ENCODE measurements around the gene IFNAR2. TPM values are rescaled to one million over a fixed set of nuclear protein-coding genes. Genes with fewer than 3 reads are reported as not detected.
"Not testable (repeated sequence)": the region's sequence is repeated elsewhere in the genome, so short reads cannot be mapped to it uniquely, and the experiment has no call there.

IFNAR2 gene
- total RNA-seq, 1 donor from 2014 or later, result 23.3 TPM

DNA sequence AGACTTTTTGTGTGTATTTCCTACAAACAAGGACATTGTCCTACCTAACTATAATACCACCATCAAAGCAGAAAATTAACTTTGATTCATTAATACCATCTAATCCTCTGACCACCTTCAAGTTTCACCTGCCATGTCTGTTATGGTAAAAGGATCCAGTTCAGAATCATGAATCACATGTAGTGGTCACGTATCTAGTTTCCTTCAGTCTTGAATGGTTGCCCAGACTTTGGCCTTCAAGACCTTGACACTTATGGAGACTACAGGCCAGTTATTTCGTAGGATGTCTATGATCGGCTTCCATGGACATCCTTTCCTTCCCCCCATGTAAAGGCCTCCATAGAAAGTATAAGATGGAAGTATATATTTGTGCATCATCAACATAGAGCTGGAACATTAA, 10.4 kb upstream of the IFNAR2 start:
- no peak overlapping the region for H2AFZ ChIP-seq (ENCODE audit: low read depth, low read length)
- peaks cover 4% of the 10 kb centered on the region for H3K27me3 Mint-ChIP-seq (ENCODE audit: low read depth, unreplicated experiment)
- H3K27me3 ChIP-seq (ENCODE audit: insufficient read depth, low read length), result peaks cover 3% of the 10 kb centered on the region
- H3K9me3 Mint-ChIP-seq (ENCODE audit: unreplicated experiment), result peaks cover 9% of the 10 kb centered on the region
- no peak overlapping the region for H3K9ac ChIP-seq (ENCODE audit: low read length)
- no peaks in the 10 kb centered on the region for H3K36me3 Mint-ChIP-seq (ENCODE audit: low read depth, unreplicated experiment)
- no peaks in the 10 kb centered on the region for H3K9me3 ChIP-seq (ENCODE audit: insufficient read depth, low read depth, low read length)
- H3K27ac ChIP-seq (ENCODE audit: low read depth, low read length), result no peak overlapping the region
- H3K4me1 Mint-ChIP-seq (ENCODE audit: low read depth, unreplicated experiment), result no peaks in the 10 kb centered on the region
- H3K27ac Mint-ChIP-seq (ENCODE audit: unreplicated experiment), result no peak overlapping the region
- H3K4me3 ChIP-seq (ENCODE audit: insufficient read depth, low read depth, low read length), result no peak overlapping the region
- H3K79me2 ChIP-seq (ENCODE audit: insufficient read depth, low read length), result no peaks in the 10 kb centered on the region
- H3K4me2 ChIP-seq (ENCODE audit: low read length), result no peak overlapping the region
- H3K36me3 ChIP-seq (ENCODE audit: insufficient read depth, low read length), result no peaks in the 10 kb centered on the region
- DNase-seq (ENCODE audit: low read depth) (no peak), FAIRE-seq (no peak)
- no peak overlapping the region for H3K4me3 Mint-ChIP-seq (ENCODE audit: unreplicated experiment)
- no peak for TF ChIP-seq EZH2 (IDR thresholded peaks at IDR 0.05; ENCODE audit: insufficient read depth, low read length)
- no peak for TF ChIP-seq CTCF (IDR thresholded peaks at IDR 0.05; ENCODE audit: insufficient read depth, low read depth, low read length)
- H3K4me1 ChIP-seq (ENCODE audit: insufficient read depth, low read length), result no peaks in the 10 kb centered on the region
- H4K20me1 ChIP-seq (ENCODE audit: insufficient read depth, low read length), result no peaks in the 10 kb centered on the region

- no peaks in the 10 kb centered on the region for H3K36me3 Mint-ChIP-seq (ENCODE audit: low read depth, unreplicated experiment)
- H2AFZ ChIP-seq (ENCODE audit: low read depth, low read length), result no peak overlapping the region
- no peaks in the 10 kb centered on the region for H3K4me1 Mint-ChIP-seq (ENCODE audit: low read depth, unreplicated experiment)
- FAIRE-seq (no peak), DNase-seq (ENCODE audit: low read depth) (no peak)
- H3K27me3 Mint-ChIP-seq (ENCODE audit: low read depth, unreplicated experiment), result peaks cover 4% of the 10 kb centered on the region
- H3K27ac ChIP-seq (ENCODE audit: low read depth, low read length), result no peak overlapping the region
- H3K36me3 ChIP-seq (ENCODE audit: insufficient read depth, low read length), result no peaks in the 10 kb centered on the region
- H3K4me2 ChIP-seq (ENCODE audit: low read length), result no peak overlapping the region
- peaks cover 3% of the 10 kb centered on the region for H3K27me3 ChIP-seq (ENCODE audit: insufficient read depth, low read length)
- no peak for TF ChIP-seq CTCF (IDR thresholded peaks at IDR 0.05; ENCODE audit: insufficient read depth, low read depth, low read length)
- no peak overlapping the region for H3K4me3 ChIP-seq (ENCODE audit: insufficient read depth, low read depth, low read length)
- no peak overlapping the region for H3K4me3 Mint-ChIP-seq (ENCODE audit: unreplicated experiment)
- H4K20me1 ChIP-seq (ENCODE audit: insufficient read depth, low read length), result no peaks in the 10 kb centered on the region
- no peaks in the 10 kb centered on the region for H3K4me1 ChIP-seq (ENCODE audit: insufficient read depth, low read length)
- no peak overlapping the region for H3K9ac ChIP-seq (ENCODE audit: low read length)
- H3K79me2 ChIP-seq (ENCODE audit: insufficient read depth, low read length), result no peaks in the 10 kb centered on the region
- H3K9me3 ChIP-seq (ENCODE audit: insufficient read depth, low read depth, low read length), result no peaks in the 10 kb centered on the region
- H3K9me3 Mint-ChIP-seq (ENCODE audit: unreplicated experiment), result peaks cover 9% of the 10 kb centered on the region
- no peak overlapping the region for H3K27ac Mint-ChIP-seq (ENCODE audit: unreplicated experiment)
These were observed 9.8 kb upstream of the IFNAR2 start for GRCh38 chr21:33219954-33220353.

DNA sequence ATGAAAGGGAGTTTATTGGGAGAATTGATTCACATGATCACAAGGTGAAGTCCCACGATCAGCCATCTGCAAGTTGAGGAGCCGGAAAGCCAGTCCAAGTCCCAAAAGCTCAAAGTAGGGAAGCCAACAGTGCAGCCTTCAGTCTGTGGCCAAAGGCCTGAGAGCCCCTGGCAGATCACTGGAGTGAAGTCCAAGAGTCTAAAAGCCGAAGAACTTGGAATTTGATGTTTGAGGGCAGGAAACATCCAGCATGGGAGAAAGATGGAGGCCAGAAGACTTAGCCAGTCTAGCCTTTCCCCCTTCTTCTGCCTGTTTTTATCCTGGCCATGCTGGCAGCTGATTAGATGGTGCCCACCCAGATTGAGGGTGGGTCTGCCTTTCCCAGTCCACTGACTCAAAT, 4.4 kb upstream of the IFNAR2 start:
- not testable (repeated sequence) for H2AFZ ChIP-seq (ENCODE audit: low read depth, low read length); H3K27me3 Mint-ChIP-seq (ENCODE audit: low read depth, unreplicated experiment); H3K9ac ChIP-seq (ENCODE audit: low read length); H3K27ac Mint-ChIP-seq (ENCODE audit: unreplicated experiment); H3K36me3 Mint-ChIP-seq (ENCODE audit: low read depth, unreplicated experiment); DNase-seq (ENCODE audit: low read depth); H4K20me1 ChIP-seq (ENCODE audit: insufficient read depth, low read length); H3K27me3 ChIP-seq (ENCODE audit: insufficient read depth, low read length); H3K4me3 Mint-ChIP-seq (ENCODE audit: unreplicated experiment); H3K9me3 ChIP-seq (ENCODE audit: insufficient read depth, low read depth, low read length); FAIRE-seq; H3K4me3 ChIP-seq (ENCODE audit: insufficient read depth, low read depth, low read length); H3K36me3 ChIP-seq (ENCODE audit: insufficient read depth, low read length); H3K4me2 ChIP-seq (ENCODE audit: low read length); H3K9me3 Mint-ChIP-seq (ENCODE audit: unreplicated experiment); H3K4me1 ChIP-seq (ENCODE audit: insufficient read depth, low read length); H3K79me2 ChIP-seq (ENCODE audit: insufficient read depth, low read length); H3K27ac ChIP-seq (ENCODE audit: low read depth, low read length)
- peaks cover 13% of the 10 kb centered on the region for H3K4me1 Mint-ChIP-seq (ENCODE audit: low read depth, unreplicated experiment)
